ENCODE results near the gene GRIK3. TPM values are rescaled to one million over a fixed set of nuclear protein-coding genes. Genes with fewer than 3 reads are reported as not detected.

GRIK3 gene
- total RNA-seq, 4 donors from 2014 or later, result 0.13 to 0.42 (median 0.15) TPM; not detected in 1

DNA sequence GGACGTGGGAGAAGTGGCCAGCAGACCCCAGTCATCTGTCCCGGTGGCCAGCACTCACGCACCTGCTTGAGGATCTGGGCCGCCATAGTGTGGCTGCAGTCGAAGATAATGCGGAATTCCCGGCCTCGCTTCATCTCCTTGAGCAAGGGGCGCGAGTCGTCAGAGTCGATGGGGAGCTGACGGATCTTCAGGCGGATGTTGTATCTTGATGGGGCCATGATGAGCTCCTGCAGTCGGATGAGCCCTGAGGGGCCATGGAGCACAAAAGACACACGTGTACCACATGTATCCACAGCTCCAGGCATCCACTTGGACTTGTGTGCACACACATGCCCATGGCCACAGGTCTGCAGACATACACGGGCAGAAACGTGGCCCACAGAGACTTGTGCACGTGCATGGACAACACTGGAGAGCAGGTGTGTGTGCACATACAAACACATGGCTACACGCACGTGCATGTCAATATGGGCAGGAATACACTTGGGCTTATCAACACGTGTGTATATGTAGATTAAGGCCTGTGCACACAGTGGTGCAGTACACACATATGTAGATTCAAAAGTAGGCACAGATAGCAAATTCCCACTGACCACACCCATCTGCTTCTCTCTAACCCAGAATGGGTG lies 162.1 kb downstream of the GRIK3 start:
- Histone ChIP-seq H3K4me1 (no peaks in the 10 kb centered on the region), H3K36me3 (no peaks in the 10 kb centered on the region), H3K27me3 (no peaks in the 10 kb centered on the region), H3K27ac (no peak overlapping the region), H3K4me3 (replicated peaks in 1 of 3) (no peak overlapping the region), H3K9me3 (no peaks in the 10 kb centered on the region)
- TF ChIP-seq POLR2A (IDR thresholded peaks at IDR 0.05), result no peak
- TF ChIP-seq, protein P1, sequence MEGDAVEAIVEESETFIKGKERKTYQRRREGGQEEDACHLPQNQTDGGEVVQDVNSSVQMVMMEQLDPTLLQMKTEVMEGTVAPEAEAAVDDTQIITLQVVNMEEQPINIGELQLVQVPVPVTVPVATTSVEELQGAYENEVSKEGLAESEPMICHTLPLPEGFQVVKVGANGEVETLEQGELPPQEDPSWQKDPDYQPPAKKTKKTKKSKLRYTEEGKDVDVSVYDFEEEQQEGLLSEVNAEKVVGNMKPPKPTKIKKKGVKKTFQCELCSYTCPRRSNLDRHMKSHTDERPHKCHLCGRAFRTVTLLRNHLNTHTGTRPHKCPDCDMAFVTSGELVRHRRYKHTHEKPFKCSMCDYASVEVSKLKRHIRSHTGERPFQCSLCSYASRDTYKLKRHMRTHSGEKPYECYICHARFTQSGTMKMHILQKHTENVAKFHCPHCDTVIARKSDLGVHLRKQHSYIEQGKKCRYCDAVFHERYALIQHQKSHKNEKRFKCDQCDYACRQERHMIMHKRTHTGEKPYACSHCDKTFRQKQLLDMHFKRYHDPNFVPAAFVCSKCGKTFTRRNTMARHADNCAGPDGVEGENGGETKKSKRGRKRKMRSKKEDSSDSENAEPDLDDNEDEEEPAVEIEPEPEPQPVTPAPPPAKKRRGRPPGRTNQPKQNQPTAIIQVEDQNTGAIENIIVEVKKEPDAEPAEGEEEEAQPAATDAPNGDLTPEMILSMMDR (IDR thresholded peaks at IDR 0.05), result no peak
- 91 to 93% methylated on average over 18 to 22 of the region's 22 CpGs for whole genome bisulfite sequencing, 2 donors
- no peak for DNase-seq
- intact Hi-C loops (cut with DNase I), result no loop called here

DNA sequence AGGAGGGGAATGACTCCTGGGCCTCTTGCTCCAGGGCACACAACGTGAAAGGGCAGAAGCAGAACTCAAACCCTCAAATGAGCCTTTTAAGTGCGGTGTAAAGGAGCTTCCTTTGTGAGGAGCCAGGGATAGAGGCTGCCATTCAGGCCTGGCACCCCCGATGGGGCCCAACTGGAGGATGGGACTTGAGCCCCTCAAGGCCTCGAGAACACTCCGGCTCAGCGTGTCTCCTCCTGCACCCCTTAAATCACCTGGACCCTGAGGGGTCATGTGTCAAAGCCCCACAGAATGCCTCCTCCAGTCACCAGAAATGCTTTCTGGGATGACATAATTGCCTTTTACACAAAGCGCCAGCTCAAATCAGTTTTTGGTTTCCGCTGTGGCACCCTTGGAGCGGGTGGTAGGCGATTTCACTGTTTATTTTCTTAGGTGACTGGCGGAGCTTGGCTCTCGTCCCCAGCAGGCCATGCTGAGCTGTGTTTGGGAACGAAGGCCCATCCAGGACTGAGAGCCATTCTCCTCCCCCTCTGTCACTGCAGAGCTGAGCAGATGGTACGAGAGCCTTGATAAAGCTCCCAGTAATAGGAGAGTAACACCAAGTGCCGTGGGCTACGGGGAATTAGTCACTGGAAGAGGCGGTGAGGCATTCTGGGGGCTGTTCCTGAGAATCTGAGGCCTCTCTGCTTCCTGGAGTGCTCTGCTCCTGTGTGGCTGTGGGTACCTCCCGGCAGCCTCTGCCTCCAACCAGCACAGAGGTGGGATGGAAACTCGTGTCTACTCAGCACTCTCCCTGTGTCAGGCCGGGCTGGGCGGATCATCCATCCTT lies 163.0 kb downstream of the GRIK3 start:
- Histone ChIP-seq H3K4me3 (replicated peaks in 1 of 3) (no peak overlapping the region), H3K9me3 (no peaks in the 10 kb centered on the region), H3K36me3 (no peaks in the 10 kb centered on the region), H3K27me3 (no peaks in the 10 kb centered on the region), H3K4me1 (no peaks in the 10 kb centered on the region), H3K27ac (no peak overlapping the region)
- no peak for DNase-seq
- WGBS, 2 donors, result 48% methylated on average over 20 to 21 of the region's 21 CpGs
- TF ChIP-seq POLR2A (IDR thresholded peaks at IDR 0.05), result no peak
- TF ChIP-seq, protein P1 (IDR thresholded peaks at IDR 0.05), result no peak
- intact Hi-C loops (cut with DNase I), result no loop called here

DNA sequence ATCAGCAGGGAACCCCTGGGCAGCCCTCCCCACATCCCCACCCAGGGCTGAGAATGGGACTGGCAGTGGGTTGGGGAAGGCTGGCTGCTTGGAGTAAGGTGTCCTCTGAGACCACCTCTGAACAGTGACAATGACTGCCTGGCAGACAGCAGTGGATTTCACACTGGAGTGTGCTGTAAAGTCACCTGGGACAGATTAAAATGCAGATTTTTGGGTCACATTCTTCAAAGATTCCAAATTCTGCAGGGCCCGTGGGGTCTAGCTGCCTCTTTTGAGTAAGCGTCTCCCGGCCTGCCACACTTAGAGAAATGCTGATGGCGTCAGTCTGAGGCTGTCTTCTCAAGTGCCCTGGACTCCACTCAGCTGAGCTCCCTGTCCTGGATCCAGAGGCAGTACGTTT lies 164.5 kb downstream of the GRIK3 start:
- intact Hi-C loops (cut with DNase I), result no loop called here
- TF ChIP-seq, protein P1 (IDR thresholded peaks at IDR 0.05), result no peak
- TF ChIP-seq POLR2A (IDR thresholded peaks at IDR 0.05), result no peak
- 39 to 43% methylated on average over 5 of the region's 5 CpGs for WGBS, 2 donors
- no peaks in the 10 kb centered on the region for H3K4me1 ChIP-seq
- DNase-seq, result no peak
- H3K36me3 ChIP-seq, result no peaks in the 10 kb centered on the region
- H3K27ac ChIP-seq, result no peak overlapping the region
- no peaks in the 10 kb centered on the region for H3K9me3 ChIP-seq
- H3K27me3 ChIP-seq, result no peaks in the 10 kb centered on the region
- no peak overlapping the region for H3K4me3 ChIP-seq (replicated peaks in 1 of 3)

DNA sequence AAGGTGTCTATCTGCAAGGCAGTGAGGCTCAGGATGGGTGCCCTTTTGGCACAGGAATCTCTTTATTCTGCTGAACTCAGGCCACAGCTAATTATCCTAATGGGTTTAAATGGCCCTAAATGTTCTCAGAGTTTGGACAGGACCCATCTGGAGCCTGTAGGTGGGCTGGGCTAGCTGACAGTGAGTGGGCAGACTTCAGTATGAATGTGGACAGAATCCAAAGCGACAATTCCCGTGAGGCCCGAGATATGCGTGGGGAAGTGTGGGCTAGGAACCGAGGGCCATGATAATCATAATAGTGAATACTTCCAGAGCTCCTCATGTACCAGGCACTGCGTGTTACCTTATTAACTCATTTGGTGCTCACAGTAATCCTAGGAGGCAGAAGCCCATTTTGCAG lies 165.3 kb downstream of the GRIK3 start:
- DNase-seq, result no peak
- Histone ChIP-seq H3K27ac (no peak overlapping the region), H3K27me3 (no peaks in the 10 kb centered on the region), H3K9me3 (no peaks in the 10 kb centered on the region), H3K4me3 (replicated peaks in 1 of 3) (no peak overlapping the region), H3K36me3 (no peaks in the 10 kb centered on the region), H3K4me1 (no peaks in the 10 kb centered on the region)
- intact Hi-C loops (cut with DNase I), result no loop called here
- 62 to 70% methylated on average over 6 of the region's 6 CpGs for WGBS, 2 donors
- no peak for TF ChIP-seq POLR2A (IDR thresholded peaks at IDR 0.05)
- TF ChIP-seq, protein P1 (IDR thresholded peaks at IDR 0.05), result no peak

DNA sequence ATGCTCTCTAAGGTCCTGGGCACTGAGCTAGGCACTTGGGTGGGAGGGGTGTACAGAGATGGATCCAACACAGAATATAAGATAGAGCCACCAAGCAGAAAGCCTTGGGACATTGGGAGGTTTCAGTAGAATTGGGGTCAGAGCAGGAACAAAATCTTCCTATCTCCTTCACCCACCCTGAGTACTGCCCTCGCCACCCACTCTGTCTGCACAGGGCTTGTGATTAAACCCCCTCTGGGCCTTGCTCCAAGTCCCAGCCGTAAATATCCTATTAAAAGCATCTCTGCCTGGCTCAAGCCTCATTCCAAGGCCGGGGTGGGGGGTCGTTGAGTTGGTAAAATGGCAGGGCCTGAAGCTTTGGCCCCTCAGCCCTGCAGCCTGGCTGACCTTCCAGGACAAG lies 166.7 kb downstream of the GRIK3 start:
- TF ChIP-seq POLR2A (IDR thresholded peaks at IDR 0.05), result no peak
- TF ChIP-seq, protein P1 (IDR thresholded peaks at IDR 0.05), result no peak
- intact Hi-C loops (cut with DNase I), result no loop called here
- Histone ChIP-seq H3K9me3 (no peaks in the 10 kb centered on the region), H3K36me3 (no peaks in the 10 kb centered on the region), H3K4me1 (no peaks in the 10 kb centered on the region), H3K27ac (no peak overlapping the region), H3K27me3 (no peaks in the 10 kb centered on the region), H3K4me3 (replicated peaks in 1 of 3) (no peak overlapping the region)
- no peak for DNase-seq
- WGBS, 2 donors, result 49 to 58% methylated on average over 2 to 4 of the region's 4 CpGs
